H1 (cell line): ENCODE results near the gene NEO1.

ENCODE experiments used
- CHD2 ChIP-seq: IDR thresholded peaks from 2 replicates; pipeline ENCODE4 v1.6.1; 2012; ENCODE audit warnings: low read length, improper control_type of control experiment
- EGR1 ChIP-seq: IDR thresholded peaks from 2 replicates; pipeline ENCODE4 v1.6.1; 2011; ENCODE audit warnings: low read depth, low read length, borderline replicate concordance
- JUN ChIP-seq: IDR thresholded peaks from 2 replicates; pipeline ENCODE4 v1.6.1; 2011; ENCODE audit warnings: low read depth, mild to moderate bottlenecking, improper control_type of control experiment, low read length
- RAD21 ChIP-seq, 2 experiments: IDR thresholded peaks in 1 of 2; conservative IDR thresholded peaks in 1 of 2; 2 replicates each; pipeline ENCODE4 v1.6.1; 2011; ENCODE audit warnings: low read depth in 2 of 2, low read length in 2 of 2, improper control_type of control experiment in 1 of 2, inconsistent platforms in 1 of 2, mild to moderate bottlenecking in 1 of 2, moderate library complexity in 1 of 2
- RXRA ChIP-seq: IDR thresholded peaks from 2 replicates; pipeline ENCODE4 v1.6.1; 2011; ENCODE audit warnings: low read depth, mild to moderate bottlenecking, low read length, moderate library complexity; ENCODE audit not compliant: insufficient read depth
- TBP ChIP-seq: IDR thresholded peaks from 2 replicates; pipeline ENCODE4 v1.6.1; 2011; ENCODE audit warnings: low read depth, low read length, improper control_type of control experiment
- TF ChIP-seq, protein P1 (sequence below), 3 experiments: IDR thresholded peaks; 1 replicate in 2 of 3; 2 replicates in 1 of 3; pipeline versions ENCODE4 v1.5.1 to v1.6.1; 2011; ENCODE audit warnings: low read length in 3 of 3, mild to moderate bottlenecking in 3 of 3, inconsistent platforms in 2 of 3, low read depth in 1 of 3, moderate library complexity in 1 of 3; ENCODE audit not compliant: insufficient read depth in 1 of 3; ENCODE audit errors: control extremely low read depth in 1 of 3

DNA sequence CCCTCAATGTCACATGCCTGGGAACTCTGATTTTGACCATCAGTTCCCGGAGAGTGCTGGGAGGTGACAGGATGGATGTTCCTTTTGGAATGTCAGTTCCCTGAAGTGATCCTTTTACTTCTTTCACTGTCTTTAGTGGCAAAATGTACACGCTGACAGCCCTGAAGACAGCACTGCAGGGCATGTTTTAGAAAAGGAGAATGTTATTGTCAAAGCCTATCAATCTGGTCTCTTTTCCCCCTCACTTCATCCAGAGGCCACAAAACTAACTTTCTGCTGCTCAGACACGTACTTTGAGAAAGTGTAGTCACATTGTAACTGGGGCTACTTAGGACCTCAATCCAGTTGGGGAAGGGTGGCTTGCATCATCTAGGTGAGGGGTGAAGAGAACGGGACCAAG lies 14.0 kb upstream of the NEO1 start:
- no peak for TF ChIP-seq RAD21 (IDR thresholded peaks at IDR 0.05 in 1 of 2, conservative IDR thresholded peaks at IDR 0.05 in 1 of 2; ENCODE audit: low read depth in 2 of 2, low read length in 2 of 2)
- TF ChIP-seq EGR1 = no peak
- TF ChIP-seq TBP = no peak
- no peak for TF ChIP-seq CHD2
- TF ChIP-seq, protein P1, sequence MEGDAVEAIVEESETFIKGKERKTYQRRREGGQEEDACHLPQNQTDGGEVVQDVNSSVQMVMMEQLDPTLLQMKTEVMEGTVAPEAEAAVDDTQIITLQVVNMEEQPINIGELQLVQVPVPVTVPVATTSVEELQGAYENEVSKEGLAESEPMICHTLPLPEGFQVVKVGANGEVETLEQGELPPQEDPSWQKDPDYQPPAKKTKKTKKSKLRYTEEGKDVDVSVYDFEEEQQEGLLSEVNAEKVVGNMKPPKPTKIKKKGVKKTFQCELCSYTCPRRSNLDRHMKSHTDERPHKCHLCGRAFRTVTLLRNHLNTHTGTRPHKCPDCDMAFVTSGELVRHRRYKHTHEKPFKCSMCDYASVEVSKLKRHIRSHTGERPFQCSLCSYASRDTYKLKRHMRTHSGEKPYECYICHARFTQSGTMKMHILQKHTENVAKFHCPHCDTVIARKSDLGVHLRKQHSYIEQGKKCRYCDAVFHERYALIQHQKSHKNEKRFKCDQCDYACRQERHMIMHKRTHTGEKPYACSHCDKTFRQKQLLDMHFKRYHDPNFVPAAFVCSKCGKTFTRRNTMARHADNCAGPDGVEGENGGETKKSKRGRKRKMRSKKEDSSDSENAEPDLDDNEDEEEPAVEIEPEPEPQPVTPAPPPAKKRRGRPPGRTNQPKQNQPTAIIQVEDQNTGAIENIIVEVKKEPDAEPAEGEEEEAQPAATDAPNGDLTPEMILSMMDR (IDR thresholded peaks at IDR 0.05; ENCODE audit: control extremely low read depth in 1 of 3, insufficient read depth in 1 of 3, low read depth in 1 of 3, low read length in 3 of 3) = no peak
- TF ChIP-seq JUN = no peak
- no peak for TF ChIP-seq RXRA
